Measurements from ENCODE around the gene CYB5R4. TPM values are rescaled to one million over a fixed set of nuclear protein-coding genes. Genes with fewer than 3 reads are reported as not detected.

CYB5R4 gene
- total RNA-seq (2021), result 12.4 to 16.2 TPM (median 12.5 TPM) in 3 replicates
- percentile 71 among the genes with signal in this experiment for Bru-seq, nascent RNA
- long read RNA-seq, experiment 1, full-length matches to known transcripts, result 49 of 62 reads
- long read RNA-seq, experiment 1, partial matches to known transcripts, result 8 of 62 reads
- long read RNA-seq, experiment 1, other reads (novel, unspliced or antisense), result 5 of 62 reads
- long read RNA-seq, experiment 2, full-length matches to known transcripts, result 1 of 14 reads
- long read RNA-seq, experiment 2, partial matches to known transcripts, result 3 of 14 reads
- long read RNA-seq, experiment 2, other reads (novel, unspliced or antisense), result 10 of 14 reads
- long read RNA-seq, experiment 3, full-length matches to known transcripts, result 35 of 51 reads
- long read RNA-seq, experiment 3, partial matches to known transcripts, result 6 of 51 reads
- long read RNA-seq, experiment 3, other reads (novel, unspliced or antisense), result 10 of 51 reads

GRCh38 chr6:83859410-83860358 is at the start of gene CYB5R4:
Gene CYB5R4 (plus strand): TSS chr6:83859689. CDS start chr6:83859783, 94 bp downstream.
- Mint-ChIP-seq H3K4me3 (peak within 1 kb of the TSS; percentile 96), H3K27me3 (ENCODE audit: low read depth) (peaks cover 15% of the 10 kb centered on the region), H3K36me3 (peaks cover 5% of the 10 kb centered on the region), H3K4me1 (peaks cover 23% of the 10 kb centered on the region), H3K27ac (peak within 1 kb of the TSS; percentile 91; the same call in 1 of the 2 replicates), H3K9me3 (no peaks in the 10 kb centered on the region)
- peak; percentile 98 for ATAC-seq
- CTCF ChIA-PET, result interaction anchor here (0.6 to 1.8 kb wide), 11 partner anchors 22 to 869 kb away, joined by 3 to 8 read pairs (median 3); partner anchors contain the start of gene CEP162
- peak; percentile 97 for DNase-seq (ENCODE audit: low spot score)
- POLR2A ChIA-PET, result interaction anchor here (0.8 to 0.9 kb wide), 2 partner anchors 8 to 26 kb away, joined by 3 read pairs; no protein-coding TSS in a partner anchor
- TF ChIP-seq, protein P1, sequence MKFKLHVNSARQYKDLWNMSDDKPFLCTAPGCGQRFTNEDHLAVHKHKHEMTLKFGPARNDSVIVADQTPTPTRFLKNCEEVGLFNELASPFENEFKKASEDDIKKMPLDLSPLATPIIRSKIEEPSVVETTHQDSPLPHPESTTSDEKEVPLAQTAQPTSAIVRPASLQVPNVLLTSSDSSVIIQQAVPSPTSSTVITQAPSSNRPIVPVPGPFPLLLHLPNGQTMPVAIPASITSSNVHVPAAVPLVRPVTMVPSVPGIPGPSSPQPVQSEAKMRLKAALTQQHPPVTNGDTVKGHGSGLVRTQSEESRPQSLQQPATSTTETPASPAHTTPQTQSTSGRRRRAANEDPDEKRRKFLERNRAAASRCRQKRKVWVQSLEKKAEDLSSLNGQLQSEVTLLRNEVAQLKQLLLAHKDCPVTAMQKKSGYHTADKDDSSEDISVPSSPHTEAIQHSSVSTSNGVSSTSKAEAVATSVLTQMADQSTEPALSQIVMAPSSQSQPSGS (CRISPR knock-in tag; IDR thresholded peaks at IDR 0.05; ENCODE audit: borderline replicate concordance, low read depth), result peak; percentile 72; the same call in 1 of the 2 replicates
- TF ChIP-seq, protein P2, sequence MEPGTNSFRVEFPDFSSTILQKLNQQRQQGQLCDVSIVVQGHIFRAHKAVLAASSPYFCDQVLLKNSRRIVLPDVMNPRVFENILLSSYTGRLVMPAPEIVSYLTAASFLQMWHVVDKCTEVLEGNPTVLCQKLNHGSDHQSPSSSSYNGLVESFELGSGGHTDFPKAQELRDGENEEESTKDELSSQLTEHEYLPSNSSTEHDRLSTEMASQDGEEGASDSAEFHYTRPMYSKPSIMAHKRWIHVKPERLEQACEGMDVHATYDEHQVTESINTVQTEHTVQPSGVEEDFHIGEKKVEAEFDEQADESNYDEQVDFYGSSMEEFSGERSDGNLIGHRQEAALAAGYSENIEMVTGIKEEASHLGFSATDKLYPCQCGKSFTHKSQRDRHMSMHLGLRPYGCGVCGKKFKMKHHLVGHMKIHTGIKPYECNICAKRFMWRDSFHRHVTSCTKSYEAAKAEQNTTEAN (CRISPR knock-in tag; IDR thresholded peaks at IDR 0.05), result peak; percentile 81
- TF ChIP-seq, protein P3, sequence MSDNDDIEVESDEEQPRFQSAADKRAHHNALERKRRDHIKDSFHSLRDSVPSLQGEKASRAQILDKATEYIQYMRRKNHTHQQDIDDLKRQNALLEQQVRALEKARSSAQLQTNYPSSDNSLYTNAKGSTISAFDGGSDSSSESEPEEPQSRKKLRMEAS (CRISPR knock-in tag; IDR thresholded peaks at IDR 0.05), result peak; percentile 82; the same call in 1 of the 2 replicates
- TF ChIP-seq, protein P4, sequence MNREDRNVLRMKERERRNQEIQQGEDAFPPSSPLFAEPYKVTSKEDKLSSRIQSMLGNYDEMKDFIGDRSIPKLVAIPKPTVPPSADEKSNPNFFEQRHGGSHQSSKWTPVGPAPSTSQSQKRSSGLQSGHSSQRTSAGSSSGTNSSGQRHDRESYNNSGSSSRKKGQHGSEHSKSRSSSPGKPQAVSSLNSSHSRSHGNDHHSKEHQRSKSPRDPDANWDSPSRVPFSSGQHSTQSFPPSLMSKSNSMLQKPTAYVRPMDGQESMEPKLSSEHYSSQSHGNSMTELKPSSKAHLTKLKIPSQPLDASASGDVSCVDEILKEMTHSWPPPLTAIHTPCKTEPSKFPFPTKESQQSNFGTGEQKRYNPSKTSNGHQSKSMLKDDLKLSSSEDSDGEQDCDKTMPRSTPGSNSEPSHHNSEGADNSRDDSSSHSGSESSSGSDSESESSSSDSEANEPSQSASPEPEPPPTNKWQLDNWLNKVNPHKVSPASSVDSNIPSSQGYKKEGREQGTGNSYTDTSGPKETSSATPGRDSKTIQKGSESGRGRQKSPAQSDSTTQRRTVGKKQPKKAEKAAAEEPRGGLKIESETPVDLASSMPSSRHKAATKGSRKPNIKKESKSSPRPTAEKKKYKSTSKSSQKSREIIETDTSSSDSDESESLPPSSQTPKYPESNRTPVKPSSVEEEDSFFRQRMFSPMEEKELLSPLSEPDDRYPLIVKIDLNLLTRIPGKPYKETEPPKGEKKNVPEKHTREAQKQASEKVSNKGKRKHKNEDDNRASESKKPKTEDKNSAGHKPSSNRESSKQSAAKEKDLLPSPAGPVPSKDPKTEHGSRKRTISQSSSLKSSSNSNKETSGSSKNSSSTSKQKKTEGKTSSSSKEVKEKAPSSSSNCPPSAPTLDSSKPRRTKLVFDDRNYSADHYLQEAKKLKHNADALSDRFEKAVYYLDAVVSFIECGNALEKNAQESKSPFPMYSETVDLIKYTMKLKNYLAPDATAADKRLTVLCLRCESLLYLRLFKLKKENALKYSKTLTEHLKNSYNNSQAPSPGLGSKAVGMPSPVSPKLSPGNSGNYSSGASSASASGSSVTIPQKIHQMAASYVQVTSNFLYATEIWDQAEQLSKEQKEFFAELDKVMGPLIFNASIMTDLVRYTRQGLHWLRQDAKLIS (CRISPR knock-in tag; IDR thresholded peaks at IDR 0.05; ENCODE audit: borderline replicate concordance), result peak; percentile 84; the same call in 1 of the 2 replicates
- TF ChIP-seq, protein P5, sequence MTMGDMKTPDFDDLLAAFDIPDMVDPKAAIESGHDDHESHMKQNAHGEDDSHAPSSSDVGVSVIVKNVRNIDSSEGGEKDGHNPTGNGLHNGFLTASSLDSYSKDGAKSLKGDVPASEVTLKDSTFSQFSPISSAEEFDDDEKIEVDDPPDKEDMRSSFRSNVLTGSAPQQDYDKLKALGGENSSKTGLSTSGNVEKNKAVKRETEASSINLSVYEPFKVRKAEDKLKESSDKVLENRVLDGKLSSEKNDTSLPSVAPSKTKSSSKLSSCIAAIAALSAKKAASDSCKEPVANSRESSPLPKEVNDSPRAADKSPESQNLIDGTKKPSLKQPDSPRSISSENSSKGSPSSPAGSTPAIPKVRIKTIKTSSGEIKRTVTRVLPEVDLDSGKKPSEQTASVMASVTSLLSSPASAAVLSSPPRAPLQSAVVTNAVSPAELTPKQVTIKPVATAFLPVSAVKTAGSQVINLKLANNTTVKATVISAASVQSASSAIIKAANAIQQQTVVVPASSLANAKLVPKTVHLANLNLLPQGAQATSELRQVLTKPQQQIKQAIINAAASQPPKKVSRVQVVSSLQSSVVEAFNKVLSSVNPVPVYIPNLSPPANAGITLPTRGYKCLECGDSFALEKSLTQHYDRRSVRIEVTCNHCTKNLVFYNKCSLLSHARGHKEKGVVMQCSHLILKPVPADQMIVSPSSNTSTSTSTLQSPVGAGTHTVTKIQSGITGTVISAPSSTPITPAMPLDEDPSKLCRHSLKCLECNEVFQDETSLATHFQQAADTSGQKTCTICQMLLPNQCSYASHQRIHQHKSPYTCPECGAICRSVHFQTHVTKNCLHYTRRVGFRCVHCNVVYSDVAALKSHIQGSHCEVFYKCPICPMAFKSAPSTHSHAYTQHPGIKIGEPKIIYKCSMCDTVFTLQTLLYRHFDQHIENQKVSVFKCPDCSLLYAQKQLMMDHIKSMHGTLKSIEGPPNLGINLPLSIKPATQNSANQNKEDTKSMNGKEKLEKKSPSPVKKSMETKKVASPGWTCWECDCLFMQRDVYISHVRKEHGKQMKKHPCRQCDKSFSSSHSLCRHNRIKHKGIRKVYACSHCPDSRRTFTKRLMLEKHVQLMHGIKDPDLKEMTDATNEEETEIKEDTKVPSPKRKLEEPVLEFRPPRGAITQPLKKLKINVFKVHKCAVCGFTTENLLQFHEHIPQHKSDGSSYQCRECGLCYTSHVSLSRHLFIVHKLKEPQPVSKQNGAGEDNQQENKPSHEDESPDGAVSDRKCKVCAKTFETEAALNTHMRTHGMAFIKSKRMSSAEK (CRISPR knock-in tag; IDR thresholded peaks at IDR 0.05; ENCODE audit: borderline replicate concordance), result 0 out of 2 replicates have a peak, but pooled peaks have one; percentile 41
- TF ChIP-seq ZNF138 (CRISPR knock-in tag; conservative IDR thresholded peaks at IDR 0.05) (no peak), ELF4 (CRISPR knock-in tag; IDR thresholded peaks at IDR 0.05; ENCODE audit: low read depth) (0 out of 2 replicates have a peak, but pooled peaks have one; percentile 79), USF1 (CRISPR knock-in tag; IDR thresholded peaks at IDR 0.05) (peak; percentile 77), IRF1 (CRISPR knock-in tag; IDR thresholded peaks at IDR 0.05) (peak; percentile 97), USF2 (CRISPR knock-in tag; IDR thresholded peaks at IDR 0.05) (peak; percentile 39; the same call in 1 of the 2 replicates), EMX1 (CRISPR knock-in tag; IDR thresholded peaks at IDR 0.05) (no peak), PRRX2 (CRISPR knock-in tag; IDR thresholded peaks at IDR 0.05) (no peak; the same call in 1 of the 2 replicates)
- TF ChIP-seq, protein P6, sequence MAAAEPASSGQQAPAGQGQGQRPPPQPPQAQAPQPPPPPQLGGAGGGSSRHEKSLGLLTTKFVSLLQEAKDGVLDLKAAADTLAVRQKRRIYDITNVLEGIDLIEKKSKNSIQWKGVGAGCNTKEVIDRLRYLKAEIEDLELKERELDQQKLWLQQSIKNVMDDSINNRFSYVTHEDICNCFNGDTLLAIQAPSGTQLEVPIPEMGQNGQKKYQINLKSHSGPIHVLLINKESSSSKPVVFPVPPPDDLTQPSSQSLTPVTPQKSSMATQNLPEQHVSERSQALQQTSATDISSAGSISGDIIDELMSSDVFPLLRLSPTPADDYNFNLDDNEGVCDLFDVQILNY (CRISPR knock-in tag; IDR thresholded peaks at IDR 0.05), result peak; percentile 74; the same call in 1 of the 2 replicates
- TF ChIP-seq, protein P7, sequence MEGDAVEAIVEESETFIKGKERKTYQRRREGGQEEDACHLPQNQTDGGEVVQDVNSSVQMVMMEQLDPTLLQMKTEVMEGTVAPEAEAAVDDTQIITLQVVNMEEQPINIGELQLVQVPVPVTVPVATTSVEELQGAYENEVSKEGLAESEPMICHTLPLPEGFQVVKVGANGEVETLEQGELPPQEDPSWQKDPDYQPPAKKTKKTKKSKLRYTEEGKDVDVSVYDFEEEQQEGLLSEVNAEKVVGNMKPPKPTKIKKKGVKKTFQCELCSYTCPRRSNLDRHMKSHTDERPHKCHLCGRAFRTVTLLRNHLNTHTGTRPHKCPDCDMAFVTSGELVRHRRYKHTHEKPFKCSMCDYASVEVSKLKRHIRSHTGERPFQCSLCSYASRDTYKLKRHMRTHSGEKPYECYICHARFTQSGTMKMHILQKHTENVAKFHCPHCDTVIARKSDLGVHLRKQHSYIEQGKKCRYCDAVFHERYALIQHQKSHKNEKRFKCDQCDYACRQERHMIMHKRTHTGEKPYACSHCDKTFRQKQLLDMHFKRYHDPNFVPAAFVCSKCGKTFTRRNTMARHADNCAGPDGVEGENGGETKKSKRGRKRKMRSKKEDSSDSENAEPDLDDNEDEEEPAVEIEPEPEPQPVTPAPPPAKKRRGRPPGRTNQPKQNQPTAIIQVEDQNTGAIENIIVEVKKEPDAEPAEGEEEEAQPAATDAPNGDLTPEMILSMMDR (IDR thresholded peaks at IDR 0.05), result no peak
